H1 (cell line): ENCODE results near the gene SDC4.

Source experiments
- CBX5 ChIP-seq: fragments of 300-800, 300-1000 bp; sonication (generic); IDR thresholded peaks from 2 replicates; pipeline ENCODE4 v1.7.1; 2016; ENCODE audit warnings: antibody characterized with exemption, low read length, low read depth
- CHD2 ChIP-seq: IDR thresholded peaks from 2 replicates; pipeline ENCODE4 v1.6.1; 2012; ENCODE audit warnings: low read length, improper control_type of control experiment
- CTCF ChIP-seq, 3 experiments: IDR thresholded peaks; 1 replicate in 2 of 3; 2 replicates in 1 of 3; pipeline versions ENCODE4 v1.5.1 to v1.6.1; 2011; ENCODE audit warnings: low read length in 3 of 3, mild to moderate bottlenecking in 3 of 3, inconsistent platforms in 2 of 3, low read depth in 1 of 3, moderate library complexity in 1 of 3; ENCODE audit not compliant: insufficient read depth in 1 of 3; ENCODE audit errors: control extremely low read depth in 1 of 3
- EZH2 ChIP-seq: fragments of 200-600 bp; sonication (generic); IDR thresholded peaks from 2 replicates; pipeline ENCODE4 v1.7.1; 2012; ENCODE audit warnings: low read depth, mild to moderate bottlenecking, moderate library complexity, low read length, inconsistent platforms; ENCODE audit not compliant: severe bottlenecking
- JUN ChIP-seq: IDR thresholded peaks from 2 replicates; pipeline ENCODE4 v1.6.1; 2011; ENCODE audit warnings: low read depth, mild to moderate bottlenecking, improper control_type of control experiment, low read length
- JUND ChIP-seq: IDR thresholded peaks from 2 replicates; pipeline ENCODE4 v1.6.1; 2011; ENCODE audit warnings: mild to moderate bottlenecking, improper control_type of control experiment, low read length
- POLR2A ChIP-seq, 2 experiments: IDR thresholded peaks; 1 replicate in 1 of 2; 2 replicates in 1 of 2; pipeline ENCODE4 v1.6.1; 2011; ENCODE audit warnings: low read depth in 2 of 2, low read length in 2 of 2, mild to moderate bottlenecking in 2 of 2; ENCODE audit errors: control extremely low read depth in 1 of 2
- POLR2AphosphoS5 ChIP-seq: IDR thresholded peaks from 2 replicates; pipeline ENCODE4 v1.6.1; 2011; ENCODE audit warnings: low read depth, low read length
- POU5F1 ChIP-seq: IDR thresholded peaks from 2 replicates; pipeline ENCODE4 v1.6.1; 2011; ENCODE audit warnings: low read depth, mild to moderate bottlenecking, low read length, moderate library complexity
- TEAD4 ChIP-seq: IDR thresholded peaks from 2 replicates; pipeline ENCODE4 v1.6.1; 2012; ENCODE audit warnings: low read depth, low read length, inconsistent platforms, mixed read lengths

- TF ChIP-seq POLR2AphosphoS5 (no peak), JUND (no peak), POLR2A (IDR thresholded peaks at IDR 0.05; ENCODE audit: control extremely low read depth in 1 of 2, low read depth in 2 of 2, low read length in 2 of 2) (no peak), CTCF (IDR thresholded peaks at IDR 0.05; ENCODE audit: control extremely low read depth in 1 of 3, insufficient read depth in 1 of 3, low read depth in 1 of 3, low read length in 3 of 3) (no peak), POU5F1 (no peak), EZH2 (no peak), TEAD4 (no peak), CBX5 (no peak), CHD2 (no peak), JUN (no peak)
These were observed 18.9 kb upstream of the SDC4 start for GRCh38 chr20:45367126-45367525.
